NCI-H146 (cell line): ENCODE results near the gene ACAN.

Experiments used
- DNase-seq: peaks from one replicate; lab custom pipeline; 2025; lab: John Stamatoyannopoulos, UW

The ACAN gene

DNA sequence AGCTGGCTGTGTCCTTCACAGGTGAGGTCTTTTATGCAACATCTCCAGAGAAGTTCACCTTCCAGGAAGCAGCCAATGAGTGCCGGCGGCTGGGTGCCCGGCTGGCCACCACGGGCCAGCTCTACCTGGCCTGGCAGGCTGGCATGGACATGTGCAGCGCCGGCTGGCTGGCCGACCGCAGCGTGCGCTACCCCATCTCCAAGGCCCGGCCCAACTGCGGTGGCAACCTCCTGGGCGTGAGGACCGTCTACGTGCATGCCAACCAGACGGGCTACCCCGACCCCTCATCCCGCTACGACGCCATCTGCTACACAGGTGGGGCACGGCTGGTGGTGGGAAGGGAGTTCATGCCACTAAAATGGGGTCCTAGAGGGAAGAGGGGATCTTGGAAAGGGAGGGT, 40.1 kb downstream of the ACAN start:
- DNase-seq = no peak

DNA sequence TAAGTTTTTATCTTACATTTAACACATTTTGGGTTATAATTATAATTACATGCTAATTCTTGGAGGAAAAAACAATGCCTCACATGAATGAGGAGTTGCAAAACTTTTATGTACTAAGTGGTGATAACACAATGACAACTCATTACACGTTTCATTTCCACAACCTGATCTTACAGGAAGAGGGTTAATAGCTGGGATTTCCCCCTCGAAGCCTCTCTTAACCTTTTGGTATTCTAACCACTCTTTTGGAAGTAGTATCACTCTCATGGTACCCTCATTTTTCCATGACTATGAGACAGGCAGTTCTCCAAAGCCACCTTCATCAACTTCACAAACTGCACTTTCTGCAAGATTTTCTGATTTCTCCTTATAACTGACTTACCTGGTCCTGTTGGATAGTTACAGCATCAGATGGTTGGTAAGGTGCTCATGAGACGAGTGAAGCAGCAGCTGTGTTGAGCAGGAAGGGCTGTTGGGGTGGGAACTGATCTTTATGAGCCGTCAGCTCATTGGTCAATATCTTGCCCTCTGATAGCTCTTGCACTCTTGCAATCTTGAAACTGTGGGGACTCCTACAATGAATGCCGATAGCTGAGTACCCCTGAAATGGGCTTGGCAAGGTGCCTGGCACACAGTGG, 41.6 kb downstream of the ACAN start:
- DNase-seq = no peak

DNA sequence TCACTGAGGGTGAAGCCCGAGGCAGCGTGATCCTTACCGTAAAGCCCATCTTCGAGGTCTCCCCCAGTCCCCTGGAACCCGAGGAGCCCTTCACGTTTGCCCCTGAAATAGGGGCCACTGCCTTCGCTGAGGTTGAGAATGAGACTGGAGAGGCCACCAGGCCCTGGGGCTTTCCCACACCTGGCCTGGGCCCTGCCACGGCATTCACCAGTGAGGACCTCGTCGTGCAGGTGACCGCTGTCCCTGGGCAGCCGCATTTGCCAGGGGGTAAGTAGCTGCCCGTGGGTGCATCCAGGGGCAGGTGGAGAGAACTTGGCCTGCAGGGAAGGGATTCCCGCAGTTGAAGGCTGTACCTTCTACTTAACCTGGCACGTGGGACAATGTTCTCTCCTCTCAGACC, 42.4 kb downstream of the ACAN start:
- DNase-seq = no peak

DNA sequence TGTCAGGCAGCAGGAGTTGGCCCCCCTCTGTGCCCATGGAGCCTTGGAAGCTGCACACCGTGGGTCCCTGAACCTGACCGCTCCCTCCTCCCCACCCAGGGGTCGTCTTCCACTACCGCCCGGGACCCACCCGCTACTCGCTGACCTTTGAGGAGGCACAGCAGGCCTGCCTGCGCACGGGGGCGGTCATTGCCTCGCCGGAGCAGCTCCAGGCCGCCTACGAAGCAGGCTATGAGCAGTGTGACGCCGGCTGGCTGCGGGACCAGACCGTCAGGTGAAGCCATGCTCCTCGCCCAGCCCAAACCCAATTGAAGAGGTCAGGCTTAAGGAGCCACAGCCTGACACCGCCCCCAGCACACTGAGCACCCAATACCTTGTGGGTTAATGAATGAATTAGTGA, 43.9 kb downstream of the ACAN start:
- DNase-seq = no peak

DNA sequence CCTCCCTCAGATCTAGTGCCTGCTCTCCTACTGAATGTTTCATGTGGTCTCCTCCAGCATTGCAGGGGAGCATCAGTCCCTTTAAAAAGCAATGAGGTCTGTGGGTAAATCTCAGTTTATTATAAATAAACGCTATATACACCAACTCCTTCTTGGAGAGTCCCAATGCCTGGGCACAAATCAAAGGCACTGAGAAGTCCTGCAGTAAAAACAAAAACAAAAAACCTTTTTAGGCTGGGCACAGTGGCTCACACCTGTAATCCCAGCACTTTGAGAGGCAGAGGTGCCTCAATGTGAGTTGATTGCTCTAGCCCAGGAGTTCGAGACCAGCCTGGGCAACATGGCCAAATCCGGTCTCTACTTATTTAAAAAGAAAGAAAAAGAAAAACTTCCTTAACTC, 45.0 kb downstream of the ACAN start:
- no peak for DNase-seq

DNA sequence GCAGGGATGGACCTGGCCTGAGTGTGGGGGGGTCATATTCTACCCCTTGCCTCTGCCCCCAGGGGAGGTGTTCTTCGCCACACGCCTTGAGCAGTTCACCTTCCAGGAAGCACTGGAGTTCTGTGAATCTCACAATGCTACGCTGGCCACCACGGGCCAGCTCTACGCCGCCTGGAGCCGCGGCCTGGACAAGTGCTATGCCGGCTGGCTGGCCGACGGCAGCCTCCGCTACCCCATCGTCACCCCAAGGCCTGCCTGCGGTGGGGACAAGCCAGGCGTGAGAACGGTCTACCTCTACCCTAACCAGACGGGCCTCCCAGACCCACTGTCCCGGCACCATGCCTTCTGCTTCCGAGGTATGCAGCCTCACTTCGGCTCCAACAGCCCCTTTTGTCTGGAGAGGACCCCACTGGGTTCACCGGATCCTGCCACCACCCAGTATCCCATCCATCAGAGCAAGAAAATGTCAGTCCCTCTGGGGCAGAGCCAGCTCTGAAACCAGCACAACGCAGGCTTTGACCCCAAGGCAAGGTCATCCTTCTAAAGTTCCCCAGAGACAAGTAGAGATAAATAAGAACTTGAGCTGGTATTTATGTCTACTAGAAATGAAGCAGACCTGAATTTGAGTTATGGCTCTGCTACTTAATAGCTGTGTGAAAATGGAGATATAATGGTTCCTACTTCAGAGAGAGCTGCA, 46.3 kb downstream of the ACAN start:
- no peak for DNase-seq

DNA sequence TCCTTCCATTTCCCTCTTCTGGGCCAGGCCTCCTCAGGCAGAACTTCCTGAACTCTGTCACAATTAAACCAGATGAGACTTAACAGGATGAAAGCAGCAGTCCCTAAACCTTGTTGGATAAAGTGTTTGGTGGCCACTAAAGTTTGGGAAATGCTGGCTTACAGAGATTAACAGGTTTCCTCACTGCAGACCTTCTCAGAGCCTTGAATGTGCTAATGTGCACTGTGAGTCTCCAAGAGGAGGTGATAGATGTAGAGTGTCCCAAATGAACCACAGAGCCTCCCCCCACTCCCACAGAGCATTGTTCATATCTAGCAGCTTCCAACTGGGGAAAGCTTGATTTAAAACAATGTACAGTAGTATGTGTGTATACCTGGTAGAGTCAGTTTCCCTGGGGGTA, 49.2 kb downstream of the ACAN start:
- DNase-seq = no peak

DNA sequence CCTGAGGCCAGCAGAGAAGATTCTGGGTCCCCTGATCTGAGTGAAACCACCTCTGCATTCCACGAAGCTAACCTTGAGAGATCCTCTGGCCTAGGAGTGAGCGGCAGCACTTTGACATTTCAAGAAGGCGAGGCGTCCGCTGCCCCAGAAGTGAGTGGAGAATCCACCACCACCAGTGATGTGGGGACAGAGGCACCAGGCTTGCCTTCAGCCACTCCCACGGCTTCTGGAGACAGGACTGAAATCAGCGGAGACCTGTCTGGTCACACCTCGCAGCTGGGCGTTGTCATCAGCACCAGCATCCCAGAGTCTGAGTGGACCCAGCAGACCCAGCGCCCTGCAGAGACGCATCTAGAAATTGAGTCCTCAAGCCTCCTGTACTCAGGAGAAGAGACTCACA, 55.7 kb downstream of the ACAN start:
- no peak for DNase-seq

DNA sequence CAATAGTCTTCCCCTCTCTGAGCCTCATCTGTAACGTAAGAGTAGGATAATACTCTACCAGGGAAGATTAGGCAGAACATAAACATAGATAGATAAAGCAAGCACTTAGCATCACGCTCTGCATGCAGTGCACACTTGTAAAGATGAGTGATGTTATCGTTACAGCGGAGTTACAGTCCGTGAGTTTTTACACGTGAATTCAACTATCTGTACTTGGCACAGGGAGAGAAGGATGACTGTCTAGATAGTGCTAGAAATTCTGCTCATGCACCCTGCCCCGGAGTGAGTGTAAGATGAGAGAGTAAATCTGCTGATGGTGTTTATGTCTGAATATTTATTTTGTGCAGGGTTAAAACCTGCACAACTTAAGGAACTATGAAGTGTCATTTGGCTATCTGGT, 56.3 kb downstream of the ACAN start:
- no peak for DNase-seq

DNA sequence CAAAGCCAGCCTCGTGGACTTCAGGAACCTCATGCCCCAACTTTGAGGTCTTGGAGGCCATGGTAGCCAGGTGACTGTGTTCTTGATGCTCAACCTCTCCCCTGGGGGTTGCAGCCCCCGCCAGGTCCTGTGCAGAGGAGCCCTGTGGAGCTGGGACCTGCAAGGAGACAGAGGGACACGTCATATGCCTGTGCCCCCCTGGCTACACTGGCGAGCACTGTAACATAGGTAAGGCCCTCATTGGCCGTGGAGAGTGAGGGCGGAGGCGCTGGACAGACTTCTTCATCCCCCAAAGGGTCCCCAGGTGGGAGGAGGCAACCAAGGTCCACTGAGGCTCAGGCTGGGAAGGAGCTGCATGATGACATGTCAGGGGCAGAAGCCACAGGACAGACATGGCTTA, 57.0 kb downstream of the ACAN start:
- DNase-seq = no peak

DNA sequence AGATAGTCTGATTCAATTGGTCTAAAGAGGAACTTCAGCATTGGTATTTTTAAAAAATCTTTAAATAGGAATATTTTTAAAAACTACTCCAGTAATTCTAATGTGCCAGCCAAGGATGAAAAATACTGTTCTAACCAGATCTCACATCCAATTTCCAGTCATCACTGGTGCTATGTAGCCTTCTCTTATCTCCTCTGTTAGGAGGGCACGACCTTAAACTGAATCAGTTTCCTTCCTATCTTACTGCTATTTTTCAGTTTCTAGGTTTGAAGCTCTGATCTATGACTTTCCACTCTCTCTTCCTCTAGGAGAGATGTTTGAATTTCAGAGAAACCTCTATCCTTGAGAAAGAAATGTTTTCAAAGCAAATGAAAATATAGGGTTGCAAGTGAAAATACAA, 60.2 kb downstream of the ACAN start:
- no peak for DNase-seq

DNA sequence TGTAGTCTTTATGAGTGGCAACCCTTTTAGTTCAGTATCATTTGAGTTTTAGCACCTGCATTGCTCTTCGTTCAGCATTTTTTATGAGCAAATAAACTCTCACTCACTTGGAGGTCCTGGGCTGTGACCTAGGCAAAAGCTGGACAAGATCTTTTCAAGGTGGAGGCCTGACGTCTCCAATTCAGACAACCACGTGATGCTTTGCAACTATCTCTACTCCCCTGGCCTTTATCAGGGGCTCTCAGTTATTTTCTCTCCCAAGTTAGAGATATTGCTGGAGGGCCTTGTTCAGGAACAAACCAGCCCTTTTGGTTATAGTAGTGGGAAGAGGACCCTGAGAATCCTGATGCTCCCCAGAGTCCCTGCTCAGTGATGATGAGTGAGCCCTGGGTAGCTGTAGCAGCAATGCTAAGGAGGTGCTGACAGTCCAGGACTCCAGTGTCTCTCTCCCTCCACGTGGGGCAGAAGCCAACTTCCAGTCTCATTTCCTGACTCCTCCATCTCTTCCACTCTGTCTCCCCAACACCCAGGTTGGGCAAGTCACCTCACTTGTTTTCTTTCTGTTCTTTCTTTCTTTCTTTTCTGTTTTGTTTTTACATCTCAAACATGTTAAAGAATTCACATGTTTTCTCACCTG, 61.7 kb downstream of the ACAN start:
- no peak for DNase-seq

DNA sequence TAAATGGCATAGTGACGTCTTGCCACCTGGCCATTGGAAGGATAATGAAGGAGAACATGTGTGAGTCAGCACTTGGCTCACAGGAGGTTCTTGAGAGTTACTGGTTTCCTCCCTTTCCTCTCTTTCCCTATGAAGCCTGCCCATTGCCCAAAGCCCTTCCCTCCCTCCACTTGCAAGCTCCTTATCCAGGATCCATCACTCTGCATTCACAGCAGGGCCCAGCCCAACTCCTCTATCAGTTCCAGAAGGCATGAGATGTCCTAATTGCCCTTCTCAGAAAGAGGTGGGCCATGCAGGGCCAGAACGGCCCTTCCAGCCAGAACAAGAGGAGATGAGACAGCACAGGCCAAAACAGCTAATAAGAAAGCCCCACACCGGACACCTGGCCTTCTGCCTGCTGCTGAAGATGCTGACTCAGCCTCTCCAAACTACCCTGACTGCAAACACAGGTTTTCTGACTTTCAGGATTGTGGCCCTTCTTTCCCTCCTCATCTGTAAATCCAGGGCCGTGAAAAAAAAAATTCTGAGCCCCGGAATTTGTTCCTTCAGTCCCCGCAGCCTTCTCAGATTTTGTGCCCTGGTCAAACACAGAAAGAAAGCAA, 62.4 kb downstream of the ACAN start:
- no peak for DNase-seq

DNA sequence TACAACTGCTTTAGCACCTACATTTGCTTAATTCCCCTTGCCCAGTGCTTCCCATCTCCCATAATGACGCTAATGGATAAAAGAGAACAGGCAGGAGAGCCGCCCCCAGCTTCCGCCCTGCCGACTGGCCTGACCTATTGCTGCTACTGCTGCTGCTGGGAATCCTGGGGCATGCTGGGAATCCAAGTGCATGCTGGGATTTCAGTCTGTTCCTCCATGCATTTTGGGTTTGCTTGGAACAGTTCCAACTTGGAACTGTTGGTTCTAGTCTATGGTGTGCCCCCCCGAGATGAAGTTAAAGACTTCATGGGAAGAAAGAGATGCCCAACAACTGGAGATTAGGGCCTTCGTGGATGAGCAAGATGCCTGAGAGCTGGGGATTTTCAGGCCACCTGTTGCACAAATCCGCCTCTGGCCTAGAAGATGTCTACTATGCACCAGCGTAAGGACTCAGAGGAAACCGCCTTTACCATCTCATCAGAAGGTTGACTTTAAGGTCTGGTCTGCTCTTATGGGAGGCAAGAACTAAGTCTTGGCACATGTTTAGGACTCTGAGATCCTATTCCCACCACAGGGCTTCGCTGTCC, 63.2 kb downstream of the ACAN start:
- no peak for DNase-seq

DNA sequence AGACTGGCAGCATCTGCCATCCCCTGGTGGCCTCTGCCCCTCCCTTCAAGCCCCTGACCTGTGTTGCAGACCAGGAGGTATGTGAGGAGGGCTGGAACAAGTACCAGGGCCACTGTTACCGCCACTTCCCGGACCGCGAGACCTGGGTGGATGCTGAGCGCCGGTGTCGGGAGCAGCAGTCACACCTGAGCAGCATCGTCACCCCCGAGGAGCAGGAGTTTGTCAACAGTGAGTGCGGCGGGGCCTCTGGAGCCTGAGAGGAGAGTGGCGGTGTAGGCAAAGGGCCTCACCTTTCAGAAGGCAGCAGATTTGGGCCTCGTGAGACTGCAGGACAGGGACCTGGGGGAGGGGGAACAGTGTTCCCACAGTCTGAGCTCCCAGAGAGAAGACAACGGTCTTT, 68.1 kb downstream of the ACAN start:
- DNase-seq = no peak

DNA sequence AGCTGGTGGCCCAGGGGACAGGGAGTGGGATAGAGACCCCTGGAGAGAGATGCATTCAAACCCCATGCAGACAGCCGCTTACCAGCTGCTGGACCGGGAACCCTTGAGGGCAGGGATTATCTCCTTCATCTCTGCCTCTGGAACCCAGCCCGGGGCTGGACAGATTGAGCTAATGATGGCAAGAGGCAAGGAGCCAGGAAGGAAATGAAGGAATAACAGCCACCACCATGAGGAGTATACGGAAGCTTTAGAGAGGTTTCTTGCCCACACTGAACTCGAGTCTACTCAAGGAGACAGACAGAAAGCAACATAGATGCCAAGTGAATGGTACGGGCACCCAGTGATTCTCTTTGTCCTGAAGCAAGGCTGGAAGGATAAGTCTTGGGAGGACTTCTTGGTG, 68.9 kb downstream of the ACAN start:
- DNase-seq = no peak

DNA sequence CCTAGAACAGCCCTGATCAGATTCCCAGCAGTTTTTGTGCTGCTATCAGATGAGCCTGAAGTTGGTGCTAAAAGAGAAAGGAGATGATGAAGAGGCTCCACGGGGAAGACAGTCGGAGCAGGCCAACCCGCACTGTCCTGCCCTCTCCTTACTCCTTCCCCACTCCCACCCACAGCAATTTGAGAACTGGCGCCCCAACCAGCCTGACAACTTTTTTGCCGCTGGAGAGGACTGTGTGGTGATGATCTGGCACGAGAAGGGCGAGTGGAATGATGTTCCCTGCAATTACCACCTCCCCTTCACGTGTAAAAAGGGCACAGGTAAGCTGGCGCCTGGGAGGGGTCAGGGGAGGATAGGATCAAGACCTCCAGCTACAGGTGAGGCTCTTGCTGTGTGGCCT, 69.5 kb downstream of the ACAN start:
- DNase-seq = no peak

DNA sequence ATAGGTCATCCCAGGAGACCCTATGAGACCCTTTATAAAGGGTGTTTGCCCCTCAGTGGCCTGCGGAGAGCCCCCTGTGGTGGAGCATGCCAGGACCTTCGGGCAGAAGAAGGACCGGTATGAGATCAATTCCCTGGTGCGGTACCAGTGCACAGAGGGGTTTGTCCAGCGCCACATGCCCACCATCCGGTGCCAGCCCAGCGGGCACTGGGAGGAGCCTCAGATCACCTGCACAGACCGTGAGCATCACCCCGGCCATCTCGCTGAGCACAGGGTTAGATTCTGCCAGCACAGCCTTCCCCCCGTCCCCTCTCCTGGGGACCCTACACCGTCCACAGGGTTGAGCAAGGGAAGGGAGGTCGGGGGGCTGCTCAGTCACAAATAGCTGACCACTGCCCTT, 70.5 kb downstream of the ACAN start:
- DNase-seq = no peak

DNA sequence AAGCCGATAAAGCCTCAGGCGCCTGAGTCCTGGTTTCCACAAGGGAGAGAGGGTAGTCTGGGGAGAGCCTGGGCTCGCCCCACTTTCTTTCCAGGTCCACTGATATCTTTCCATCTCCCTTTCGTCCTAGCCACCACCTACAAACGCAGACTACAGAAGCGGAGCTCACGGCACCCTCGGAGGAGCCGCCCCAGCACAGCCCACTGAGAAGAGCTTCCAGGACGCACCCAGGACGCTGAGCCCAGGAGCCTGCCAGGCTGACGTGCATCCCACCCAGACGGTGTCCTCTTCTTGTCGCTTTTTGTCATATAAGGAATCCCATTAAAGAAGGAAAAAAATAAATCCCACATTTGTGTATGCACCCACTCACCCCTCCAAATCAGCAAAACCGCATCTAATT, 71.0 kb downstream of the ACAN start:
- DNase-seq = no peak

DNA sequence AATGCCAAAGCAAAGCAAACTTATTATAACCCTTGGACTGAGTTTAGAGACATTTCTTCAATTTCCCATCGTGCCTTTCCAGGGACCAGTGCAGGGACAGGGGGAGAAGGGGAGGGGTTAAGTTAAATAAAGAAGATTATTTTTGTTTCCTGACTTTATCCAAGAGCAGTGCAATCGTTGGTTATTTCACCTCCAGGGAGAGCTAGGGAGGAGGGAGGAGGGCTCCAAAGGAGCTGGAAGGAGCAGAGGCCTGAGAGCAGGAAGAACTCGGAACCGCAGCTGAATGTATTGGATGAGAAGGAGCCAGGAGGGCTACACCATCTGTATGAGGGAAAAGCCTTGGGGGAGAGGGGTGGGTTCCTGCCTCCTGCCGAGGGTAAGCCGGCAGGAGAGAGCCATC, 71.4 kb downstream of the ACAN start:
- DNase-seq = no peak

DNA sequence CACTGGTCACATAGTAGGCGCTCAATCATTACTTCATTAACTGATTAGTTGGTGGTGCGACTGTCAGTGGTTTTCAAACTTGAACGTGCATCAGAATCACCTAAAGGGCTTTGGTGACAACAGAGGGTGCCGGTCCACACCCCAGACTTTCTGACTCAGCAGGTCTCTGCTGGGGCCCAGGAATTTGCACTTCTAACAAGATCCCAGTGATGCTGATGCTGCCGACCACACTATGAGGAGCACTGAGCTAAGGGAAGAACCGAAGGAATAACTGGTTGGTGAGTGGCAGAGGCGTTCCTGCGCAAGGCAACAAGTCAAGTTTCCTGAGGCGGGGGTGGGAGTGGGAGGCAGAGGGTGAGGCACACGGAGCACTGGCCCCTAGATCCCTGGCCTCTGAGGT, 73.3 kb downstream of the ACAN start:
- DNase-seq = no peak

DNA sequence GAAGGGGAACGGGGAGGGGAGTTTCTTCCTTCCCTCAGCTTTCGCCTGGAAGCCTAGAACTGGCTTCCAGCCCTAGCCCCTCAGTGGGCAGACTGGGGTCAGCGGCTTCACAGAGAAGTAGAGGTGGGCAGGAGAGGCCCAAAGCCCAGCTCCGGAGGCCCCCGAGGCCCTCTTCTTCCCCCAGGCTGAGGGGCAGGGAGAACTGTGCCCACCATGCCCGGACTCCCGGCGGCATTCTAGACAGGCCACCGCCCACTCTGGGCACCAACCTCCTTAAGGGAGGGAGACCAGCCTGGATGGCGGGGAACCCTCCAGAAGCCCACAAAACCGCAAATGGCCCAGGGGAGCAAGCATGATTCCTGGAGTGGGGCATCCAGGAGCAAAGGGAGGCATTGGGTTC, 74.2 kb downstream of the ACAN start:
- no peak for DNase-seq

DNA sequence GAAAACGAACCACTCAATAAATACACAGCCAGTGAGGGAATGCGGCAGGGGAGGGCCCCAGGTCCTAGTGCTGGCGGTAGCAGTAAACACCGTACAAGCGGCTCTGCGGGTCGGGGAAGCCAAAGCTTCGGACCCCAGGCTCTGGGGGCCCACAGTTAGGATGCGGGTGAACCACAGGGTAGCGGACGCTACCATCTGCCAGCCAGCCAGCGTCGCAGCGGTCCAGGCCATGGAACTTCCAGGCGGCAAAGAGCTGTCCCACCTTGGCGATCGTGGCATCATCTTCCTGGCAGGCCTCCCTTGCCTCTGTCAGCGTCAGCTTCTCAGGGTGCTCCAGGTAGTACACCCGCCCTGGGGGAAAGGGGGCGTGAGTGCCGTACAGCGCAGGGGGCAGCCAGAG, 74.7 kb downstream of the ACAN start:
- no peak for DNase-seq
